ENCODE data around the gene VSTM4. TPM values are rescaled to one million over a fixed set of nuclear protein-coding genes. Genes with fewer than 3 reads are reported as not detected.

Gene VSTM4
- total RNA-seq, 1 experiment from 2014 or later: not detected

DNA sequence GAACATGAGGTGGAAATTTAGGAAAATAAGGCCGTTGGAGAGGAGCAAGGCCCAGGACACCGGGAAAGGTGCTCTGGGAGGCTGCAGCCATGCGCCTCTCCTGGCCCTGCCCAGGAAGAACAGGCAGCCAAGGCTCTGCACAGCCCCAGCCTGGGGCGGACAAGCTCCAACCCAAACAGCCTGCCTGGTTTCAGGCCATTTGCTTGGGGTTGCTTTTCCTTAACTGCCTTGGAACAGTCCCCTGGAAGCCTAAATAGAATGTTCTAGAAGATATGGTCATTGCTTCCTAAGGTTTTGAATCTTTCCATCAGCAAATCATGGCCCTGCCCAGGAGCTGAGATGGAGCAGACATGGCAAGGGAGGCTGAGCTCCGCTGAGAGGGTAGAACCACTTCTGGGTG is 11.0 kb downstream of the VSTM4 start:
- in situ Hi-C loops (cut with HindIII; ENCODE audit: low sequenced_read_pairs): no loop called here
- no peak for DNase-seq (ENCODE audit: low spot score)

DNA sequence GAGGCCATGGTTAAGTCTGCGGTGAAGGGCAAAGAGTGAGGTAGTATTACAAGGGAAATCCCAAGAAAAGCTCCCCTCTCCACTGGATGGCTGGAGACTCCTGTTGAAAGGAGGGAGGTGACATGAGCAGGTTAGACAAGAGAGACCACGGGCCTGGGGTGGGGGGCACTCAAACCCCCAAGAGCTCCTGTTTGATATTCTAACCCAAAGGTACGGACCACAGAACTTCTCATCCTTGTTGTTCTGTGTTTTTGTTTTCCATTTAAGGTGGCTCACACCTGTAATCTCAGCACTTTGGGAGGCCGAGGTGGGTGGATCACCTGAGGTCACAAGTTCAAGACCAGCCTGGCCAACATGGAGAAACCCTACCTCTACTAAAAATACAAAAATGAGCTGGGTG is 11.6 kb downstream of the VSTM4 start:
- no peak for DNase-seq (ENCODE audit: low spot score)
- in situ Hi-C loops (cut with HindIII; ENCODE audit: low sequenced_read_pairs): no loop called here

GRCh38 chr10:49099046-49099445 is 16.3 kb downstream of the VSTM4 start:
- in situ Hi-C loops (cut with HindIII; ENCODE audit: low sequenced_read_pairs): no loop called here
- no peak for DNase-seq (ENCODE audit: low spot score)

GRCh38 chr10:49096890-49097445 is 18.4 kb downstream of the VSTM4 start:
- in situ Hi-C loops (cut with HindIII; ENCODE audit: low sequenced_read_pairs): no loop called here
- no peak for DNase-seq (ENCODE audit: low spot score)

DNA sequence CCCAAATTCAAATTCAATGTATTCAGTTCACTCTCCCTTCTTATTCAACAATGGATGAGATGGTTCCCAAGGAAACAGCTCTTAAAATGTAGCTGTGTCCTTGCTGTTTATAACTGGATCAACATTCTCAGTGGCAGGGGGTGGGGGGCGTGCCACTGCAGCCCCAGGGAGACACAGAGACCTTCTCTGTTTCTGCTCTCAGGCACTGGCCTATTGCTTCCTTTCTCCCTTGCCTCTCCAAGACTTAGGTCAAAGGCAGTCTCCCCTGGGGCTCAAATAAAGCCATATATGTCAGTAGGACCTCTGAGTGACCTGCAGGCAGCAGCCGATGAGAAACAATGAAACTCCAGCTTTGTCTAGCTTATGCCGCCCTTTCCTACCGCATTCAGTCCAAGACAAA is 20.7 kb downstream of the VSTM4 start:
- no peak for DNase-seq (ENCODE audit: low spot score)
- in situ Hi-C loops (cut with HindIII; ENCODE audit: low sequenced_read_pairs): no loop called here

- DNase-seq (ENCODE audit: low spot score): no peak
- in situ Hi-C loops (cut with HindIII; ENCODE audit: low sequenced_read_pairs): no loop called here
Observed at GRCh38 chr10:49093922-49094321, 21.4 kb downstream of the VSTM4 start.

DNA sequence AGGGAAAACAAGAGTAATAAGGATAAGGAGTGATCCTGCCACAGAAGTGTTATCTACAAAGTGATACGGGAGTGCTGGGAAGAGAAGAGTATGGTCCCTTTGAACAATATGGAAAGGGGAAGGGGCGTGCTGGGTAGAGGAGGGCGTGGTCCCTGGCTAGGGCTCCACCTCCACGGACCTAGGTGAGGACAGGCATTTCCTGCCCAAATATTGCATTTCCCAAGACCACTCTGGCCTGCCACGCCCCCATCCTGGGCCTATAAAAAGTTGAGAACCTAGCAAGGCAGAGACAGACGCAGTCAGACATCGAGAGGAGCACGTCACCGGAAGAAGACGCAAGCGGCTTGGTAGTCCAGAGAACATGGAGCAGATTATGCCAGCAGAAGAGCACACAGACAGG is 22.8 kb downstream of the VSTM4 start:
- in situ Hi-C loops (cut with HindIII; ENCODE audit: low sequenced_read_pairs): no loop called here
- DNase-seq (ENCODE audit: low spot score): no peak

DNA sequence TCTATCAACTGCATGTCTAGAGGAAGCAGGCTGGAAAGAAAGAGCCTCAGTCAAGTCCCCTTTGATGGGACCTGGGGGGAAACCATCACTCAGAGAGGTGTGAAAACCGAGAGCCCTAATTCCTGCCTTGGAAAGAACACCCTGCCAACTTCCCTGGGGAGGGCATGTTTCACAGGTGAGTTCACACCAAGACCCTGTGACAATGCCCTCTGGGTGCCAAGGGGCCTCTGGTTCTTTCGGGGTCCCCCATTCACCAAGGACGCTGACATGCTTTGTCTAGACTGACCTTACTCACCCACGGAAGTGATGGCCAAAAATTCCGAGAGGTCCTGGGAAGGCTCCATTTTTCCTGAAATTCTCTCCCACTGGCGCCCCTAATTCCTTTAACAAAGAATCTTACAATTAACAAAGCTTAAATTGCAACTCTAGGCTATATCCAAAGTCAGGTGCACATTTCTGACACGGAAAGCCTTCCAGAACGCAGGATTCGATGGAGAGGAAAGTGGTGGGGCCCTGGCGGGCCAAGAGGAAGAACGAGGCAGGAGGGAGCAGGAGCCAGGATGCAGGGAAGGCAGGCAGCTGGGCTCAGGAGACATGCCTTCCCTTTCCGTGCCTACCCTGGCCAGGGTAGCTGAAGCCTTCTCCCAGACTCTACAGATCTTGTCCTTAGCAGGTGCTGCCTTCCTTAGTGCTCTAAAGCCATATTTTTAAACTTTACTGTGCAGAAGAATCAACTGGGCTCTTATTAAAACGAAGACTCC is 23.7 kb downstream of the VSTM4 start:
- in situ Hi-C loops (cut with HindIII; ENCODE audit: low sequenced_read_pairs): no loop called here
- DNase-seq (ENCODE audit: low spot score): no peak

- in situ Hi-C loops (cut with HindIII; ENCODE audit: low sequenced_read_pairs): no loop called here
- no peak for DNase-seq (ENCODE audit: low spot score)
Observed at GRCh38 chr10:49090696-49091380, 24.5 kb downstream of the VSTM4 start.

- DNase-seq (ENCODE audit: low spot score): no peak
- in situ Hi-C loops (cut with HindIII; ENCODE audit: low sequenced_read_pairs): no loop called here
Observed at GRCh38 chr10:49090189-49090575, 25.1 kb downstream of the VSTM4 start.

DNA sequence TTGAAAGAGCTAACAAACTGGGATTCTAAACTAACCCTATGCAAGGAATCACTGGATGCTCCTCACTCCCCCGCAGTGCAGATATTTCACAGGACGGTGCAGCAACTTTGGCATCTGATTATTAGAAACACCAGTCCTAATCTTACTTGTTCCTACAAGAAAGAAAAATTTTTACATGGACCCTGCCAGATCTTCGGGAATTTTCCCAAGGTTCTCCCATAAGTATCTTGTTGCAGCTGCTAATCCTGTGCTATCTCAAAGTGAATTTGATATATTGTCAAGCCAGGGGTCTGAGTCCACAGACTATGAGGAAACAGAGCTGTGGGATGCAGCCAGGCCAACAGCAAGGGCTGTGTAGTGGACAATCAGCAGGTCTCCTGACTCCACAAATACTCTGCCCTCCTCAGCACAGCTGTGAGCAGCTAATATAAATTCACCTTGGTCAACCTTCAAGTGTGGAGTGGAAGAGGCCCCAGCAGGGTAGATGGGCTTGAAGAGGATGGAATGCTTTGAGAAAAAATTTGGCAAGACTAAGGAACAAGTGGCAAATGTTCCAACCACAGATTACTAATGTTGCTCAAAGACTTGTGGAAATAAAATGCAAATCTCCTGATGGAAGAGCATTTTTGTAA is 25.6 kb downstream of the VSTM4 start:
- DNase-seq (ENCODE audit: low spot score): no peak
- in situ Hi-C loops (cut with HindIII; ENCODE audit: low sequenced_read_pairs): no loop called here

DNA sequence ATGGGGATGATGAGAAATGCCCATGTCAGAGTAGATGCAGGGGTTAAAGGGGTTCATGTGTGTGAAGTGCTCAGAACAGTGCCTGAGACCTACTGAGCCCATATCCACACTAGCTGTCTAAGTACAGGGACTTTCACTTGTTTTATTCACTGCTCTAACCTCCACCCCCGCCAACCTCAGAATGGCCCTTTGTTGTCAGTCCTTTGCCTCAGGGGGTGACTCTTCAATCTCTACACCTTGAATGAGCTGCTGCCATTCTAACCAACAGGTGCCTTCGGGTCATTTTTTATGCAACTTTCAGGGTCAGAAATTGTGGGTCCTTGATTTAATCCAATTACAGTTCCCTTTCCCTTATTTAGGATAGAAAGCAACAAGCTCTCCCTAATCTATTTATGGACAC is 26.2 kb downstream of the VSTM4 start:
- in situ Hi-C loops (cut with HindIII; ENCODE audit: low sequenced_read_pairs): no loop called here
- DNase-seq (ENCODE audit: low spot score): no peak

GRCh38 chr10:49086889-49087288 is 28.4 kb downstream of the VSTM4 start:
- in situ Hi-C loops (cut with HindIII; ENCODE audit: low sequenced_read_pairs): no loop called here
- DNase-seq (ENCODE audit: low spot score): no peak

DNA sequence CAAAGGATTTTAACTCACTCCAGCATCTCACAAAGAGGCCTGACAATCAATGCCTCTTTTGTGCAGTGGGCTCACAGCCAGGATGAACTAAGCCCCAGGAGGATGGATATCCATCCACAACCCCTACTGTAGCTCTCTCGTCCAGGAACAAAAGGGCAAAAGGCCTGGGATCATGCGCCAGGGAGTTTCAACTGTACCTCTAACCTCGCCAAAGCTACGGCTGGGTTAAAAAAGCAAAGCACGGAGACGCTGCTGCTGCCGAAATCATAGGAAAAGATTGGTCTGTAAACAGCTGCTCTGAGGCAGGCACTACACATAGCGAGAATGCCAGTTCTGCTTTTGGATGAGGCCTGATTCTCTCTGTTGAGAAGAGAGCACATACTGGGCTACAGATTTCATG is 32.1 kb downstream of the VSTM4 start:
- in situ Hi-C loops (cut with HindIII; ENCODE audit: low sequenced_read_pairs): no loop called here
- no peak for DNase-seq (ENCODE audit: low spot score)

- in situ Hi-C loops (cut with HindIII; ENCODE audit: low sequenced_read_pairs): no loop called here
- peak; percentile 98 for DNase-seq (ENCODE audit: low spot score)
Observed at GRCh38 chr10:49082766-49083165, 32.6 kb downstream of the VSTM4 start.

GRCh38 chr10:49081547-49082275 is 33.6 kb downstream of the VSTM4 start:
- peak; percentile 12 for DNase-seq (ENCODE audit: low spot score)
- in situ Hi-C loops (cut with HindIII; ENCODE audit: low sequenced_read_pairs): no loop called here

DNA sequence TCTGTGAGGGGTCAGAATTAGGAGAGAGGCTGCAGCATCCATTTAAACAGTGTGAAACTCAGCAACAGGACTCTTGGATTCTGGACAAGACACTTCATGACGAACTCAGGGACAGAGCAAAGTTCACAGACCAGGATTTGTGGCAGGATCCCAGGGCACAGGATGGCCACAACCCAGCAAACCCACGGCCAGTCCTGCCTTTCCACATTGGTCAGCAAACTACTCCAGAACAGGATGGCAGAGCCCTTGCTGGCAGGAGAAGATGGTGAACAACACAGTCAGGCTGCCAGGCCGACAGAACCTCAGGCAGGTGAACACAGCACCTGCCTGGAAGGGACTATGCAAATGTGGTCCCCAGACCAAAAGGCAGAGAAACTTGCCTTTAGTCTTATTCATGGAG is 34.4 kb downstream of the VSTM4 start:
- in situ Hi-C loops (cut with HindIII; ENCODE audit: low sequenced_read_pairs): no loop called here
- peak; percentile 58 for DNase-seq (ENCODE audit: low spot score)

DNA sequence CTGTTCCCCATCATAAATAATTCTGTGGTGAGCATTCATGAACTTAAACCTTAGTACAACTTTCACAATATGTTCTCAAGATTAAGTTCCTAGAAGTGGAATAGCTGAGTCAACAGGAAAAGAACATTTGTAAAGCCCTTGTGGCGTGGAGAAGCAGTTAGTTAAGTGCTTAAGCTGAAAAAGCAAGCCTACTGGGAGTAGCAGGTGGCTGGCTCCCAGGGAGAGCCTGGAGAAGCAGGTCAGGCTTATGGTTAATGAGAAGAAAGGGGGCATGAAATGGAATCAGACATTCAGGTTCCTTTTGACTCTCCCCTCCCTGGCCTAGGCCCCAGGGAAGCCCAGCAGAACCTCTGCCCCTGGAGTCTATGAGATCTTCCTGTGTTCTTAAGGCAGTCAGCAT is 35.3 kb downstream of the VSTM4 start:
- peak; percentile 12 for DNase-seq (ENCODE audit: low spot score)
- in situ Hi-C loops (cut with HindIII; ENCODE audit: low sequenced_read_pairs): no loop called here

DNA sequence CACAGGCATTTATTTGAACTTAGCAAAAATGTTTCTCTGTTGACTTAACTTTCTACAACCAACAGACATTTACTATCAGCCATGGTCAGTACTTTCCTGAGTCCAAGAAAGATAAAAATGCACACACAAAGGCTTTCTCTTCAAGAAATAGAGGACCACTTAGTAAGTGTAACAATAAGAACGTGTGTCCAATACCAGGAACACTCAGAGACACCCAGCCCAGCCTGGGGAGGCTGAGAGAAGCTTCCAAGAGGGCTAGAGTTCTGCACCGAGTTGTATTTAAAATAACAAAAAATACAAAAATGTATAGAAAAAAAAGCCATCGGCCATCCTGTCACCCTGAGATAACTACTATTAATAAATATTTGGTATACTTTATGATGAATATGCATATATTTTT is 35.8 kb downstream of the VSTM4 start:
- in situ Hi-C loops (cut with HindIII; ENCODE audit: low sequenced_read_pairs): no loop called here
- no peak for DNase-seq (ENCODE audit: low spot score)

GRCh38 chr10:49079072-49079471 is 36.2 kb downstream of the VSTM4 start:
- in situ Hi-C loops (cut with HindIII; ENCODE audit: low sequenced_read_pairs): no loop called here
- no peak for DNase-seq (ENCODE audit: low spot score)

All from G401 (cell line).